ENCODE data around the gene EFNA2.

Gene EFNA2

DNA sequence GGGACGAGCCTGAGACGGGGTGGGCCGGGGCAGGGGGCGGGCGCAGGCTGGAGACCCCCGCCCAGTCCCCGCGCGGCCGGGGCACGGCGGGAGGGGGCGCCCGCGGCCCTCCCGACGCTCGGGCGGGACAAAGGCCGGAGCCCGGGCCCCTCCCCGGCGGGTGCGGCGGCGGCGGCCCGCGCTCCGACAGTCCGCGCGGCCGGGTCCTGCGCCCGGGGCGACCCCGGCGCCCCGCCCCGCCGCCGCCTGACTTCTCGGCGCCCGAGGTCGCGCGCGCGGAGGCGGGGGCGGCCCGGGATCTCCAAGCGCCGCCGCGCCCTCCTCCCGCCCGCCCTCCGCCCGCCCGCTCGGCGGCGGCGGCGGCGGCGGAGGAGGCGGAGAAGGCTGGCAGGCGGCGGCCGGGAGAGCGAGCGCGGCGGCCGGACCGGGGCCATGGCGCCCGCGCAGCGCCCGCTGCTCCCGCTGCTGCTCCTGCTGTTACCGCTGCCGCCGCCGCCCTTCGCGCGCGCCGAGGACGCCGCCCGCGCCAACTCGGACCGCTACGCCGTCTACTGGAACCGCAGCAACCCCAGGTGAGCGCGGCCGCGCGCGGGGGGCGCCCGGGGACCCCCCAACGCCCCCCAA lies at the start of gene EFNA2:
EFNA2 (plus strand) TSS at position 137 of the 624 bp plus-strand sequence; CDS start at position 433, 296 bp downstream.
- Histone ChIP-seq H3K4me1 (ENCODE audit: control insufficient read depth, low read length) (peaks cover 10% of the 10 kb centered on the region), H3K9me3 (ENCODE audit: control insufficient read depth, insufficient read depth, low read length) (no peaks in the 10 kb centered on the region), H3F3A (ENCODE audit: control insufficient read depth, insufficient read depth) (no peaks in the 10 kb centered on the region; the same call in 1 of the 2 replicates), H4K20me1 (ENCODE audit: control insufficient read depth, insufficient read depth, low read depth, low read length) (no peaks in the 10 kb centered on the region), H3K4me3 (ENCODE audit: low read length) (no peak within 1 kb of the TSS), H3K27ac (ENCODE audit: low read depth, low read length) (no peak within 1 kb of the TSS), H3K36me3 (ENCODE audit: control insufficient read depth, low read length) (no peaks in the 10 kb centered on the region; the same call in 1 of the 2 replicates), H3K27me3 (ENCODE audit: control insufficient read depth, low read length) (peaks cover 49% of the 10 kb centered on the region), H3K4me2 (ENCODE audit: low read length) (no peak within 1 kb of the TSS), H3K79me2 (ENCODE audit: control insufficient read depth, low read length) (no peaks in the 10 kb centered on the region), H3K9me2 (replicated peaks; ENCODE audit: control insufficient read depth, low read length) (no peaks in the 10 kb centered on the region)
- TF ChIP-seq EZH2phosphoT487 (IDR thresholded peaks at IDR 0.05; ENCODE audit: borderline replicate concordance, low read length) (no peak), CTCF (IDR thresholded peaks at IDR 0.05; ENCODE audit: low read depth, low read length, poor library complexity, severe bottlenecking) (no peak)

GRCh38 chr19:1236576-1236975 lies 49.1 kb upstream of the EFNA2 start:
- peaks cover 27% of the 10 kb centered on the region for H3K4me1 ChIP-seq (ENCODE audit: control insufficient read depth, low read length)
- no peak for TF ChIP-seq EZH2phosphoT487 (IDR thresholded peaks at IDR 0.05; ENCODE audit: borderline replicate concordance, low read length)
- no peak for TF ChIP-seq CTCF (IDR thresholded peaks at IDR 0.05; ENCODE audit: low read depth, low read length, poor library complexity, severe bottlenecking)
- H3K27me3 ChIP-seq (ENCODE audit: control insufficient read depth, low read length) = peaks cover 35% of the 10 kb centered on the region
- peaks cover 19% of the 10 kb centered on the region for H3F3A ChIP-seq (ENCODE audit: control insufficient read depth, insufficient read depth)
- H3K9me2 ChIP-seq (replicated peaks; ENCODE audit: control insufficient read depth, low read length) = no peaks in the 10 kb centered on the region
- H3K9me3 ChIP-seq (ENCODE audit: control insufficient read depth, insufficient read depth, low read length) = no peaks in the 10 kb centered on the region
- H4K20me1 ChIP-seq (ENCODE audit: control insufficient read depth, insufficient read depth, low read depth, low read length) = no peaks in the 10 kb centered on the region; the same call in 1 of the 2 replicates
- H3K4me2 ChIP-seq (ENCODE audit: low read length) = no peak overlapping the region
- H3K79me2 ChIP-seq (ENCODE audit: control insufficient read depth, low read length) = peaks cover 6% of the 10 kb centered on the region
- H3K27ac ChIP-seq (ENCODE audit: low read depth, low read length) = no peak overlapping the region
- no peak overlapping the region for H3K4me3 ChIP-seq (ENCODE audit: low read length)
- no peaks in the 10 kb centered on the region for H3K36me3 ChIP-seq (ENCODE audit: control insufficient read depth, low read length)

- no peak overlapping the region for H3K27ac ChIP-seq (ENCODE audit: low read depth, low read length)
- peaks cover 12% of the 10 kb centered on the region for H3K79me2 ChIP-seq (ENCODE audit: control insufficient read depth, low read length)
- no peaks in the 10 kb centered on the region; the same call in 1 of the 2 replicates for H4K20me1 ChIP-seq (ENCODE audit: control insufficient read depth, insufficient read depth, low read depth, low read length)
- H3K9me2 ChIP-seq (replicated peaks; ENCODE audit: control insufficient read depth, low read length) = no peaks in the 10 kb centered on the region
- TF ChIP-seq CTCF (IDR thresholded peaks at IDR 0.05; ENCODE audit: low read depth, low read length, poor library complexity, severe bottlenecking) = no peak
- TF ChIP-seq EZH2phosphoT487 (IDR thresholded peaks at IDR 0.05; ENCODE audit: borderline replicate concordance, low read length) = peak; percentile 99
- H3K4me1 ChIP-seq (ENCODE audit: control insufficient read depth, low read length) = peaks cover 27% of the 10 kb centered on the region
- no peaks in the 10 kb centered on the region for H3K9me3 ChIP-seq (ENCODE audit: control insufficient read depth, insufficient read depth, low read length)
- peak overlapping the region; percentile 54 for H3K4me3 ChIP-seq (ENCODE audit: low read length)
- H3K27me3 ChIP-seq (ENCODE audit: control insufficient read depth, low read length) = peaks cover 35% of the 10 kb centered on the region
- peaks cover 4% of the 10 kb centered on the region for H3K36me3 ChIP-seq (ENCODE audit: control insufficient read depth, low read length)
- H3K4me2 ChIP-seq (ENCODE audit: low read length) = peak overlapping the region; percentile 45
- peaks cover 19% of the 10 kb centered on the region for H3F3A ChIP-seq (ENCODE audit: control insufficient read depth, insufficient read depth)
These were observed 48.5 kb upstream of the EFNA2 start for GRCh38 chr19:1237027-1237659.

Data from DOHH2 (cell line).